GM18502 (cell line): ENCODE data around the gene RPL3.
"Not testable (repeated sequence)": the region's sequence is repeated elsewhere in the genome, so short reads cannot be mapped to it uniquely, and the experiment has no call there.

Experiments
- ATAC-seq: cut with Tn5 transposase; IDR thresholded peaks from one replicate; pipeline ENCODE4 v1.9.1; 2021; ENCODE audit warnings: mild to moderate bottlenecking; ENCODE audit not compliant: unreplicated experiment, poor library complexity

RPL3 gene

GRCh38 chr22:39319284-39320022 lies at the start of gene RPL3:
Gene RPL3, minus strand, starts transcription at chr22:39319623. Its CDS starts 26 bp downstream, at chr22:39319597.
- peak; percentile 89 for ATAC-seq

GRCh38 chr22:39369186-39369585 lies 49.8 kb upstream of the RPL3 start:
- ATAC-seq, result no peak

GRCh38 chr22:39368461-39368911 lies 49.1 kb upstream of the RPL3 start:
- ATAC-seq, result no peak

- ATAC-seq, result no peak
Observed at GRCh38 chr22:39367035-39367434, 47.6 kb upstream of the RPL3 start.

- ATAC-seq, result no peak
Observed at GRCh38 chr22:39365492-39365780, 46.0 kb upstream of the RPL3 start.

- ATAC-seq, result no peak
Observed at GRCh38 chr22:39364714-39365491, 45.5 kb upstream of the RPL3 start.

- no peak for ATAC-seq
Observed at GRCh38 chr22:39363751-39364515, 44.5 kb upstream of the RPL3 start.

GRCh38 chr22:39362932-39363331 lies 43.5 kb upstream of the RPL3 start:
- no peak for ATAC-seq

- ATAC-seq, result no peak
Observed at GRCh38 chr22:39362271-39362670, 42.8 kb upstream of the RPL3 start.

GRCh38 chr22:39361496-39361895 lies 42.1 kb upstream of the RPL3 start:
- no peak for ATAC-seq

GRCh38 chr22:39360674-39361413 lies 41.4 kb upstream of the RPL3 start:
- no peak for ATAC-seq

- no peak for ATAC-seq
Observed at GRCh38 chr22:39360242-39360641, 40.8 kb upstream of the RPL3 start.

GRCh38 chr22:39359659-39360195 lies 40.3 kb upstream of the RPL3 start:
- no peak for ATAC-seq

GRCh38 chr22:39358197-39358596 lies 38.8 kb upstream of the RPL3 start:
- ATAC-seq, result not testable (repeated sequence)

GRCh38 chr22:39357110-39358108 lies 38.0 kb upstream of the RPL3 start:
- ATAC-seq, result not testable (repeated sequence)

GRCh38 chr22:39356464-39356863 lies 37.0 kb upstream of the RPL3 start:
- no peak for ATAC-seq

GRCh38 chr22:39355805-39356204 lies 36.4 kb upstream of the RPL3 start:
- not testable (repeated sequence) for ATAC-seq

GRCh38 chr22:39355080-39355479 lies 35.7 kb upstream of the RPL3 start:
- ATAC-seq, result no peak

GRCh38 chr22:39353346-39353745 lies 33.9 kb upstream of the RPL3 start:
- ATAC-seq, result no peak
